Spleen (tissue), 11 donors: Measurements from ENCODE around the gene CFAP70. TPM values are rescaled to one million over a fixed set of nuclear protein-coding genes. Genes with fewer than 3 reads are reported as not detected.

Experiments used
- DNase-seq: peaks from one replicate; pipeline ENCODE4 v3.0.0-alpha.2; 2020
- H3K27ac ChIP-seq, 8 donors: fragments of 200-600 bp; sonication (generic) in 7 of 8; 1 replicate in 4 of 8; 2 replicates in 4 of 8; pipeline versions ENCODE4 v1.5.0 to v1.8.0; 2016 to 2021; ENCODE audit warnings: inconsistent platforms in 4 of 8, mild to moderate bottlenecking in 4 of 8, moderate library complexity in 1 of 8
- H3K27me3 ChIP-seq, 7 donors: fragments of 200-600 bp; sonication (generic) in 6 of 7; replicated peaks in 1 of 7; 1 replicate in 4 of 7; 2 replicates in 3 of 7; pipeline versions ENCODE4 v1.5.0 to v1.8.0; 2016 to 2021; ENCODE audit warnings: inconsistent platforms in 3 of 7, mild to moderate bottlenecking in 1 of 7
- H3K36me3 ChIP-seq, 6 donors: fragments of 200-600 bp; sonication (generic) in 5 of 6; 1 replicate in 4 of 6; 2 replicates in 2 of 6; pipeline versions ENCODE4 v1.5.0 to v1.8.0; 2016 to 2021; ENCODE audit warnings: inconsistent platforms in 2 of 6
- H3K4me1 ChIP-seq, 6 donors: fragments of 200-600 bp; sonication (generic) in 5 of 6; 1 replicate in 3 of 6; 2 replicates in 3 of 6; pipeline versions ENCODE4 v1.5.0 to v1.8.0; 2016 to 2021; ENCODE audit warnings: inconsistent platforms in 3 of 6
- H3K4me3 ChIP-seq, 8 donors: fragments of 200-600 bp; sonication (generic) in 7 of 8; 1 replicate in 4 of 8; 2 replicates in 4 of 8; pipeline versions ENCODE4 v1.5.0 to v1.8.0; 2016 to 2021; ENCODE audit warnings: inconsistent platforms in 4 of 8, mild to moderate bottlenecking in 4 of 8, moderate library complexity in 2 of 8
- H3K9me3 ChIP-seq, 8 donors: fragments of 200-600 bp; sonication (generic) in 7 of 8; 1 replicate in 4 of 8; 2 replicates in 4 of 8; pipeline versions ENCODE4 v1.5.0 to v1.8.0; 2016 to 2021; ENCODE audit warnings: inconsistent platforms in 4 of 8
- POLR2A ChIP-seq, 3 donors: fragments of 450-650 bp; IDR thresholded peaks; one replicate each; pipeline ENCODE4 v1.5.1; 2017; ENCODE audit warnings: antibody characterized with exemption in 3 of 3, mild to moderate bottlenecking in 1 of 3
- POLR2AphosphoS5 ChIP-seq, 3 donors: sonication (generic); formaldehyde crosslinking; IDR thresholded peaks; one replicate each; pipeline ENCODE4 v1.5.1; 2017; ENCODE audit warnings: antibody characterized with exemption in 3 of 3
- WGBS, 5 donors: extraction: QIAGEN DNeasy Blood & Tissue Kit in 3 of 5; methylation state at CpG; one replicate each; pipeline versions ENCODE4 v1.1.5 to v1.1.7; 2013 to 2018; 5-methylcytosine and 5-hydroxymethylcytosine counted together
- intact Hi-C: fragments of 100-400 bp; cut with DNase I; formaldehyde crosslinking; loops from one replicate; pipeline ENCODE4 v1.15.0; 2023; ENCODE audit warnings: low total_unique reads
- polyA plus RNA-seq, 3 donors: library from polyadenylated mRNA; stranded (reverse); fragments of 200-250 nt; gene quantifications; one replicate each; pipeline ENCODE4 v1.2.1, GENCODE V29; 2013
- total RNA-seq, 7 donors: library from RNA; depleted of rRNA in 3 of 7; stranded (reverse); fragments of >200 nt in 3 of 7; fragmentation: NEBNext Ultra II Directional in 4 of 7; extraction: Animal tissue kit (Norgen Biotek cat#: 25700) in 4 of 7; gene quantifications; one replicate each; pipeline versions ENCODE4 v1.1.0 to v1.2.1, GENCODE V29; 2016 to 2021
- TF ChIP-seq, protein P1 (sequence below), 11 experiments: fragments of 200-600 bp in 7 of 11; fragments of 450-650 bp in 4 of 11; sonication (generic) in 4 of 11; IDR thresholded peaks in 8 of 11; conservative IDR thresholded peaks in 3 of 11; 1 replicate in 7 of 11; 2 replicates in 4 of 11; pipeline versions ENCODE4 v1.4.0 to v1.8.0; 2016 to 2021; ENCODE audit warnings: antibody characterized with exemption in 11 of 11, inconsistent platforms in 4 of 11, mild to moderate bottlenecking in 1 of 11
- donor health status: healthy with polysubstance abuse.
- donor health status: DM: no; HTN: no; CAD: no; lungs with moderate emphysema.
- donor health status: DM: no; HTN: no; CAD: no.
- donor health status: Bipolar disorder and iron deficiency.
- donor health status: healthy.
- donor health status: DM: no; HTN: no; CAD: no.
- donor health status: DM: yes; HTN: yes; CAD: no.

CFAP70 gene
- total and polyA plus RNA-seq, 10 donors: 1.3 to 5.7 (median 3.0) TPM

DNA sequence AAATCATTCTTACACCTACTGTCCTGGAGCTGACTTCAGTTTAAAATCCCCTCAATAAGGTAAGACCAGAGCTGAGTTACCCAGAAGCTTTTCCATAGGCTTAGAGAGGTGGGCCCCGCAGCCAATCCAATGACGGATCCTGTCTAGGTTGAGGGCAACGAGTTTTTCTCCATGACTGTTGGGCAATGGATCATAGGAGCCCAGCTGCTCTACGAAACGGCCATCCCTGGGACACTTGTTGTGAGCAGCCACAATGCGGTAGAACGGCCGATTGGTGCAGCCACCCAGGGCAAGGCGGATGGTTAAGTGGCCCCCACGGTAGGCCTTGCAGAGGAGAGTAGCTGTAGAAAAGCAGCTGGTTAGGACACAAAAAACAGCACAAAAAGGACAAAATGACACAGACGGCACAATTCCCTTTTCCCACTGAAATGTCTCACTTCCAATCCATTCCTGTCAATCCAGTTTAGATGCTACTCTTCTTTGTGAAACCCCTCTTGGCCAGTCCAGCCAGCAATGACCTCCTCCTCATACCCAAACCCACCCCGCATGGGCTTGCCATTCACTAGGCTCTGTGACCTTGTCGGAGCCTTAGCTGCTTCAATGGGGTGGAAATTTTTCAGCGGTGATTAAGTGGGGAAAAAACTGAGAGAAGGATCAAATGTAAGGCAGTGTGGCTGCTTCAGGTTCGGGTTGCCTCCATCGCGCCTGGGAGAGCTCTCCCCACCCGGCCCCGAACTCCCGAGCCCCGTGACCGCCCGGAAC is 106.8 kb downstream of the CFAP70 start:
- Histone ChIP-seq H3K9me3 (no peaks in the 10 kb centered on the region), H3K27me3 (no peaks in the 10 kb centered on the region), H3K4me3 (peak overlapping the region; percentile 70 to 91 (median 82)), H3K4me1 (peaks cover 25 to 60% (median 42%) of the 10 kb centered on the region in 6 donors), H3K36me3 (peaks cover 0 to 33% (median 12%) of the 10 kb centered on the region in 6 donors), H3K27ac (peak overlapping the region; percentile 84 to 97 (median 92))
- TF ChIP-seq, protein P1, sequence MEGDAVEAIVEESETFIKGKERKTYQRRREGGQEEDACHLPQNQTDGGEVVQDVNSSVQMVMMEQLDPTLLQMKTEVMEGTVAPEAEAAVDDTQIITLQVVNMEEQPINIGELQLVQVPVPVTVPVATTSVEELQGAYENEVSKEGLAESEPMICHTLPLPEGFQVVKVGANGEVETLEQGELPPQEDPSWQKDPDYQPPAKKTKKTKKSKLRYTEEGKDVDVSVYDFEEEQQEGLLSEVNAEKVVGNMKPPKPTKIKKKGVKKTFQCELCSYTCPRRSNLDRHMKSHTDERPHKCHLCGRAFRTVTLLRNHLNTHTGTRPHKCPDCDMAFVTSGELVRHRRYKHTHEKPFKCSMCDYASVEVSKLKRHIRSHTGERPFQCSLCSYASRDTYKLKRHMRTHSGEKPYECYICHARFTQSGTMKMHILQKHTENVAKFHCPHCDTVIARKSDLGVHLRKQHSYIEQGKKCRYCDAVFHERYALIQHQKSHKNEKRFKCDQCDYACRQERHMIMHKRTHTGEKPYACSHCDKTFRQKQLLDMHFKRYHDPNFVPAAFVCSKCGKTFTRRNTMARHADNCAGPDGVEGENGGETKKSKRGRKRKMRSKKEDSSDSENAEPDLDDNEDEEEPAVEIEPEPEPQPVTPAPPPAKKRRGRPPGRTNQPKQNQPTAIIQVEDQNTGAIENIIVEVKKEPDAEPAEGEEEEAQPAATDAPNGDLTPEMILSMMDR (IDR thresholded peaks at IDR 0.05 in 8 of 11, conservative IDR thresholded peaks at IDR 0.05 in 3 of 11): no peak
- no peak for TF ChIP-seq POLR2AphosphoS5 (IDR thresholded peaks at IDR 0.05)
- no peak for TF ChIP-seq POLR2A (IDR thresholded peaks at IDR 0.05)
- DNase-seq: peak; percentile 80
- intact Hi-C loops: no loop called here
- WGBS, 5 donors: 15 to 22% (median 18%) methylated on average over 15 to 23 of the region's 23 CpGs

DNA sequence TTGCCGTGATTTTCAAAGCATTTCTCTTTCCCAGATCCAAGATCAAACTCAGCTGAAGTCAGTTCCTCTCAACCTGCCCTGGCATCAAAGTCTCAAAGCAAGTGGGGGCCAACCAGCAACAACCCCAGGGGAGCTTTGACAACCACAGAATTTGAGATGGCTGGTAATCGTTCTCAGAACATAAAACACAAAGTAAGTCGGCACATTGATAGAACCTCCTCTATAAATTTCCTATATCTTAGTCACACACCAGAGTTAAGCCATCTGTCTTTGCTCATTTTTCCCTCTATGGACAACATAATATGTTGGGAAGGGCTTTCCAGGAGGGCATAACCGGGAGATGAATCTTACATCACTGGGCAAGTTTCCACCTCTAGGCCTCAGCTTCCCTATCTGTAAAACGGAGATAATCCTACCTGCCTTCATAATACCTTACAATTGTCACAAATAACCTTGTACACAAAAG is 110.4 kb downstream of the CFAP70 start:
- H3K4me3 ChIP-seq: peak overlapping the region in 1 of 8 donors; percentile 96
- peaks cover 0 to 56% (median 24%) of the 10 kb centered on the region in 6 donors for H3K36me3 ChIP-seq
- H3K27ac ChIP-seq: peak overlapping the region in 4 of 8 donors; percentile 90 to 94 (median 93)
- no peak for DNase-seq
- intact Hi-C loops: loop anchor here (10.0 kb wide), 1 partner anchor 153 kb away; the partner anchor contains the start of gene P4HA1
- H3K4me1 ChIP-seq: peaks cover 22 to 86% (median 67%) of the 10 kb centered on the region in 6 donors
- TF ChIP-seq, protein P1 (IDR thresholded peaks at IDR 0.05 in 8 of 11, conservative IDR thresholded peaks at IDR 0.05 in 3 of 11): no peak
- TF ChIP-seq POLR2A (IDR thresholded peaks at IDR 0.05) (no peak), POLR2AphosphoS5 (IDR thresholded peaks at IDR 0.05) (no peak)
- 67 to 77% (median 74%) methylated on average over 5 of the region's 5 CpGs for WGBS, 5 donors
- H3K27me3 ChIP-seq: no peaks in the 10 kb centered on the region
- H3K9me3 ChIP-seq: no peaks in the 10 kb centered on the region

DNA sequence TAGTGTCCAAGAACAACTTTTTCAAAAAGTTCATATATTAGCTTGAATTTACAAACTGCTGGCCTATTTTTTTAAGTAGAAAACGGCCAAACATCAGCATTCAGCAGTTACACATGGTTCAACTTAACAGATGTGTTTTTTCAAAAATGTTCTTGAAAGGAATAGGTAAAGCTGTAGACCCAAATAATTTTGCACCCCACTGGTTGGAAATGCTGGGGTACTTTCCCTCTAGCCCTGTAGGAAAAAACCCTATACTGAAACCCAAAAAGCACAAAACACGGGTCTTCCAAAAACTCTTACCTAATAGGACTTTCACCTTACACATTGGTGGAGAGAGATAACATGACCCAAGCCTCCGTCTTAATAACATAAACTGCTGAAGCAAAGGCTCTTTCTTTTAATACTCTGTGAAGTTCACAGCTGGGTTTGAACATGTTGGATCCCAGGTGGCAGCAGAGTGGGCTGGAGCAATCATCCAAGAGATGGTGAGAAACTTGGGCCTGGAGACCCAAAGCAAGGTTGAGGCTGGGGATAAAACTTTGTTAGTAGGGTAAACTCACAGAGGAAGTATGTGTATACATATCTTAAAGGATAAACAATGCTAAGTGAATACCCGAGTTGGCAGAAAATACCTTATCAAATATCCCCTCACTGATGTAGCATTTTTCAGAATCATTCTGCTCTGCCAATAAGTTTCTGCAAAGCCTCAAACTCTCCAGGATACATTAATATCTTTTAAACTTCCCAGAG is 111.0 kb downstream of the CFAP70 start:
- H3K36me3 ChIP-seq: peaks cover 0 to 62% (median 30%) of the 10 kb centered on the region in 6 donors
- peak overlapping the region; percentile 82 to 99 (median 92) for H3K4me3 ChIP-seq
- no peak for DNase-seq
- peaks cover 22 to 82% (median 64%) of the 10 kb centered on the region in 6 donors for H3K4me1 ChIP-seq
- H3K9me3 ChIP-seq: no peaks in the 10 kb centered on the region
- 34 to 50% (median 44%) methylated on average over 4 of the region's 4 CpGs for WGBS, 5 donors
- H3K27ac ChIP-seq: peak overlapping the region; percentile 80 to 94 (median 90)
- TF ChIP-seq, protein P1 (IDR thresholded peaks at IDR 0.05 in 8 of 11, conservative IDR thresholded peaks at IDR 0.05 in 3 of 11): no peak
- no peak for TF ChIP-seq POLR2A (IDR thresholded peaks at IDR 0.05)
- TF ChIP-seq POLR2AphosphoS5 (IDR thresholded peaks at IDR 0.05): no peak
- no peaks in the 10 kb centered on the region for H3K27me3 ChIP-seq
- intact Hi-C loops: loop anchor here (10.0 kb wide), 1 partner anchor 153 kb away; the partner anchor contains the start of gene P4HA1
